ENCODE data around the gene ERVV-1. TPM values are rescaled to one million over a fixed set of nuclear protein-coding genes. Genes with fewer than 3 reads are reported as not detected.

ERVV-1 gene
- total and polyA plus RNA-seq, 2 of the 4 experiments (the other 2 are of a cell fraction) = not detected

- H2AFZ ChIP-seq (replicated peaks; ENCODE audit: low read length, poor library complexity) = no peak overlapping the region
- H2BK20ac ChIP-seq (ENCODE audit: low read depth, low read length) = no peak overlapping the region
- dilution Hi-C loops (cut with HindIII; ENCODE audit: low sequenced_read_pairs, unreplicated experiment) (no loop called here), in situ Hi-C loops (cut with MboI; ENCODE audit: low sequenced_read_pairs) (no loop called here), intact Hi-C loops (cut with micrococcal nuclease) (no loop called here)
- H3K27me3 ChIP-seq (ENCODE audit: control insufficient read depth, insufficient read depth, low read length) = no peaks in the 10 kb centered on the region
- H4K5ac ChIP-seq (ENCODE audit: low read depth, low read length) = no peak overlapping the region
- ChIA-PET POLR2A (ENCODE audit: unreplicated experiment) (no interaction called here), CTCF (no interaction called here)
- no peaks in the 10 kb centered on the region for H4K20me1 ChIP-seq (ENCODE audit: insufficient read depth, low read length)
- no peaks in the 10 kb centered on the region for H3K9me1 ChIP-seq (ENCODE audit: insufficient read depth, low read length)
- H3K4me1 ChIP-seq (ENCODE audit: control insufficient read depth, insufficient read depth, low read length) = no peaks in the 10 kb centered on the region
- H3K4me3 ChIP-seq (ENCODE audit: insufficient read depth, low read depth, low read length) = no peak overlapping the region
- no peaks in the 10 kb centered on the region for H3K79me1 ChIP-seq (ENCODE audit: low read depth in 1 of 2, low read length in 2 of 2)
- no peak overlapping the region for H2BK120ac ChIP-seq (ENCODE audit: low read depth, low read length)
- no peak for TF ChIP-seq MXI1 (IDR thresholded peaks at IDR 0.05; ENCODE audit: borderline replicate concordance, low read depth, low read length)
- no peak for TF ChIP-seq RAD21 (IDR thresholded peaks at IDR 0.05; ENCODE audit: low read length)
- TF ChIP-seq BHLHE40 (IDR thresholded peaks at IDR 0.05; ENCODE audit: low read depth, low read length) = no peak
- TF ChIP-seq NFE2L2 (IDR thresholded peaks at IDR 0.05; ENCODE audit: low read depth, low read length) = no peak
- no peak for TF ChIP-seq ELK1 (IDR thresholded peaks at IDR 0.05; ENCODE audit: borderline replicate concordance, low read depth, low read length)
- no peak for TF ChIP-seq MAZ (IDR thresholded peaks at IDR 0.05; ENCODE audit: borderline replicate concordance, low read depth, low read length)
- TF ChIP-seq FOS (IDR thresholded peaks at IDR 0.05; ENCODE audit: low read depth, low read length) = no peak
- no peak for TF ChIP-seq MAFK (IDR thresholded peaks at IDR 0.05; ENCODE audit: low read depth, low read length)
- no peak for TF ChIP-seq CTCF (conservative IDR thresholded peaks at IDR 0.05; ENCODE audit: low read depth, low read length)
- no peak for TF ChIP-seq CHD1 (IDR thresholded peaks at IDR 0.05; ENCODE audit: low read depth, low read length)
- no peak for TF ChIP-seq RFX5 (IDR thresholded peaks at IDR 0.05; ENCODE audit: low read depth, low read length)
- TF ChIP-seq USF2 (IDR thresholded peaks at IDR 0.05; ENCODE audit: low read depth, low read length) = no peak
- no peak for TF ChIP-seq POLR2A (IDR thresholded peaks at IDR 0.05; ENCODE audit: low read depth, low read length)
- no peak overlapping the region for H2AK9ac ChIP-seq (replicated peaks; ENCODE audit: low read depth, low read length, poor library complexity)
- no peak overlapping the region for H3K56ac ChIP-seq (ENCODE audit: extremely low read depth, insufficient read depth, low read length)
- DNase-seq (no peak), ATAC-seq (ENCODE audit: low read depth) (no peak)
- H3K4ac ChIP-seq (ENCODE audit: low read depth, low read length) = no peak overlapping the region
- no peak overlapping the region for H3K27ac ChIP-seq (ENCODE audit: insufficient read depth, low read length)
- H4K8ac ChIP-seq (ENCODE audit: low read depth in 2 of 2, low read length in 2 of 2) = no peak overlapping the region
- H3K36me3 ChIP-seq (ENCODE audit: control insufficient read depth, insufficient read depth, low read length) = no peaks in the 10 kb centered on the region
- H2BK15ac ChIP-seq (ENCODE audit: low read depth, low read length) = no peak overlapping the region
- peaks cover 16% of the 10 kb centered on the region; the same call in 1 of the 2 replicates for H3K9me3 ChIP-seq (ENCODE audit: control insufficient read depth, insufficient read depth, low read length)
- no peak overlapping the region for H3K18ac ChIP-seq (ENCODE audit: low read depth, low read length)
- H2AK5ac ChIP-seq (ENCODE audit: low read depth, low read length) = no peak overlapping the region
- no peak overlapping the region for H3K4me2 ChIP-seq (ENCODE audit: low read depth, low read length)
- BruUV-seq (replicated peaks) = no TSS peak
- WGBS, 2 experiments (ENCODE audit: extremely low coverage in 2 of 2, insufficient read length in 1 of 2) = 50% methylated on average over 2 of the region's 5 CpGs; no CpG with 5 or more reads in 1 of the 2 experiments
- no peak overlapping the region for H2BK5ac ChIP-seq (ENCODE audit: low read depth, low read length, poor library complexity, severe bottlenecking)
- H3K9ac ChIP-seq (ENCODE audit: low read depth, low read length) = no peak overlapping the region
- H3K14ac ChIP-seq (replicated peaks; ENCODE audit: low read depth, low read length) = no peak overlapping the region
- H4K91ac ChIP-seq (ENCODE audit: insufficient read depth, low read depth, low read length) = no peak overlapping the region
- H3K23ac ChIP-seq (ENCODE audit: low read depth, low read length) = no peak overlapping the region
These were observed 9.5 kb upstream of the ERVV-1 start for GRCh38 chr19:53004242-53004641.

Data from IMR-90 (cell line).